Measurements from ENCODE around the gene KCNJ4.
"Not testable (repeated sequence)": the region's sequence is repeated elsewhere in the genome, so short reads cannot be mapped to it uniquely, and the experiment has no call there.

- not testable (repeated sequence) for TF ChIP-seq EZH2 (IDR thresholded peaks at IDR 0.05; ENCODE audit: borderline replicate concordance, low read length); CTCF (conservative IDR thresholded peaks at IDR 0.05 in 1 of 2, IDR thresholded peaks at IDR 0.05 in 1 of 2; ENCODE audit: extremely low read depth in 1 of 2, insufficient read depth in 1 of 2, low read depth in 1 of 2, low read length in 2 of 2)
Measured at GRCh38 chr22:38395944-38396343, 59.1 kb downstream of the KCNJ4 start.
